ENCODE data around the gene MAPKAPK5. TPM values are rescaled to one million over a fixed set of nuclear protein-coding genes. Genes with fewer than 3 reads are reported as not detected.
"Not testable (repeated sequence)": the region's sequence is repeated elsewhere in the genome, so short reads cannot be mapped to it uniquely, and the experiment has no call there.

The MAPKAPK5 gene
- total RNA-seq, 4 donors from 2014 or later = 73.5 to 768 (median 90.1) TPM

DNA sequence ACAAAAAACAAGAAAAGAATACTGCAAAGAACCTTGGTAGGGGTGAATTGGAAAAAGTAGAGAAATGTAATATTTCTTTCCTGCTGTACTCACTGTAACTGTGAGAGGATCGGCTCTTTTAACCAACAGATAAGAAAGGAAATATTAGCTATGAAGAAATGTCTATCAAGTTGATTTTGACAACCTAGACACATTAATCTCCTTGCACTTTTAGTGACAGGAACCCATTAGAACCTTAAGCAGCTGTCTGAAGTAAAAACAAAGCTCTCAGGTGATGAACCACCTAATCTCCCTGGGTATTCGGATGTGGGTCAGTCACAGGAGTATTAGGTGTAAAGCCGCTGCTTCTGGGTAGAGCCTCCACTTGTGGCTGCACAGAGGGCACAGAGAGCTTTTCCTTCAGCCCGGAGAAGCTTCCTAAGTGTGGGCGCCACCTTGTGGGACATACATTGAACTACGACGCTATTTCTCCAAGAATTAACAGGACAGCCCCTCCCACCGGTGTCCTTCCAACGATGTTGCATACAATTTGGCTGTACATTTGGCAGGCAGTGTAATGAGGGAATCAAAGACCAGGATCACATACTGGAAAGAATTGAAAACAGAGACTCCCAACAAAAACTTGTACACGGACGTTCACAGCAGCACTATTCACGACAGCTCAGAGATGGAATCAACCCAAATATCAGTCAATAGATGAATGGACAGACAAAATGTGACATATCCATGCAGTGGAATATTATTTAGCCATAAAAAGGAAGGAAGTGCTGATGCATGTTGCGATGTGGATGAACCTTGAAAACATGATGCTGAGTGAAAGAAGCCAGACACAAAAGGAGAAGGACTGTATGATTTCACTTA lies 28.9 kb upstream of the MAPKAPK5 start:
- no peak overlapping the region for H3K4me3 ChIP-seq
- WGBS, 2 donors (ENCODE audit: low coverage in 1 of 2) = 21 to 37% methylated on average over 4 to 13 of the region's 13 CpGs
- peaks cover 0 to 13% (median 6%) of the 10 kb centered on the region in 4 donors for H3K4me1 ChIP-seq
- DNase-seq = peak; percentile 80
- TF ChIP-seq EP300 (IDR thresholded peaks at IDR 0.05; ENCODE audit: low read depth) = no peak
- TF ChIP-seq, protein P1, sequence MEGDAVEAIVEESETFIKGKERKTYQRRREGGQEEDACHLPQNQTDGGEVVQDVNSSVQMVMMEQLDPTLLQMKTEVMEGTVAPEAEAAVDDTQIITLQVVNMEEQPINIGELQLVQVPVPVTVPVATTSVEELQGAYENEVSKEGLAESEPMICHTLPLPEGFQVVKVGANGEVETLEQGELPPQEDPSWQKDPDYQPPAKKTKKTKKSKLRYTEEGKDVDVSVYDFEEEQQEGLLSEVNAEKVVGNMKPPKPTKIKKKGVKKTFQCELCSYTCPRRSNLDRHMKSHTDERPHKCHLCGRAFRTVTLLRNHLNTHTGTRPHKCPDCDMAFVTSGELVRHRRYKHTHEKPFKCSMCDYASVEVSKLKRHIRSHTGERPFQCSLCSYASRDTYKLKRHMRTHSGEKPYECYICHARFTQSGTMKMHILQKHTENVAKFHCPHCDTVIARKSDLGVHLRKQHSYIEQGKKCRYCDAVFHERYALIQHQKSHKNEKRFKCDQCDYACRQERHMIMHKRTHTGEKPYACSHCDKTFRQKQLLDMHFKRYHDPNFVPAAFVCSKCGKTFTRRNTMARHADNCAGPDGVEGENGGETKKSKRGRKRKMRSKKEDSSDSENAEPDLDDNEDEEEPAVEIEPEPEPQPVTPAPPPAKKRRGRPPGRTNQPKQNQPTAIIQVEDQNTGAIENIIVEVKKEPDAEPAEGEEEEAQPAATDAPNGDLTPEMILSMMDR (IDR thresholded peaks at IDR 0.05) = peak; percentile 69 to 90 (median 78)
- no peak for TF ChIP-seq POLR2A (IDR thresholded peaks at IDR 0.05)
- TF ChIP-seq POLR2AphosphoS5 (IDR thresholded peaks at IDR 0.05) = peak in 1 of 3 donors; percentile 68
- peak overlapping the region in 2 of 4 donors; percentile 10 to 28 for H3K27ac ChIP-seq
- H3K36me3 ChIP-seq = peaks cover 0 to 29% (median 13%) of the 10 kb centered on the region in 4 donors
- no peaks in the 10 kb centered on the region for H3K9me3 ChIP-seq
- intact Hi-C loops (cut with DNase I; ENCODE audit: low total_unique reads) (loop anchor here (5.0 kb wide), 1 partner anchor 61 kb away; no protein-coding TSS in a partner anchor), in situ Hi-C loops (cut with MboI; ENCODE audit: low pct_ligation_motif_present in 1 of 4, low pct_unique_long_range_greater_than_20kb in 1 of 4, low sequenced_read_pairs in 3 of 4) (no loop called here)
- H3K27me3 ChIP-seq = no peaks in the 10 kb centered on the region

DNA sequence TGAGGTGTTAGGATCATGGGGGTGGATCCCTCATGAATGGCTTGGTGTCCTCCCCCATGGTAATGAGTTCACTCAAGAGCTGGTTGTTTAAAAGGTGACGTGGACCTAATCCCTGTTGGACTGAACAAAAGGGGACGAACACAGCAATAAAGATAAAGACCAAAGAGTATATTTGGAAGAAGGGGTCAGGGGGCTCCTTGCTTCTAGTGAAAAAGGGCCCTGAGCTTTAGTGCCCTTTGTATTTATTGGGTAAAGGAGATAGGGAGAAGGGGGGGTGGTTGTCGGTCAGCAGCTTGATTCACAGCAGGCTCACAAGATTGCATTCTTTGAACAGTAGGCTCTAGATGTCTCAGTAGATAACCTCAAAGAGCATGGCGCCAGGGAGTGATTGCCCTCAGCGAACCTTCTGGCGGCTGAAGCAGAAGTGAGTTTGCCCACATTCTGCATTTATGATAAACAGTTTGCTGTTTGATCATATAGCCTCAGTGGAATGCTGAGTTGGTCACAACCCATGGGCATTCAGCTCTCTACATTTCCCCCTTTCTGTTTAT lies 25.9 kb upstream of the MAPKAPK5 start:
- peaks cover 5 to 27% (median 15%) of the 10 kb centered on the region in 4 donors for H3K4me1 ChIP-seq
- intact Hi-C loops (cut with DNase I; ENCODE audit: low total_unique reads) (no loop called here), in situ Hi-C loops (cut with MboI; ENCODE audit: low pct_ligation_motif_present in 1 of 4, low pct_unique_long_range_greater_than_20kb in 1 of 4, low sequenced_read_pairs in 3 of 4) (no loop called here)
- no peaks in the 10 kb centered on the region for H3K36me3 ChIP-seq
- H3K9me3 ChIP-seq = no peaks in the 10 kb centered on the region
- no peak for TF ChIP-seq POLR2AphosphoS5 (IDR thresholded peaks at IDR 0.05)
- TF ChIP-seq EP300 (IDR thresholded peaks at IDR 0.05; ENCODE audit: low read depth) = no peak
- no peak for TF ChIP-seq POLR2A (IDR thresholded peaks at IDR 0.05)
- TF ChIP-seq, protein P1 (IDR thresholded peaks at IDR 0.05) = no peak
- no peak for DNase-seq
- no peaks in the 10 kb centered on the region for H3K27me3 ChIP-seq
- no peak overlapping the region for H3K4me3 ChIP-seq
- WGBS, 2 donors (ENCODE audit: low coverage in 1 of 2) = 72 to 80% methylated on average over 4 to 6 of the region's 6 CpGs
- H3K27ac ChIP-seq = no peak overlapping the region

DNA sequence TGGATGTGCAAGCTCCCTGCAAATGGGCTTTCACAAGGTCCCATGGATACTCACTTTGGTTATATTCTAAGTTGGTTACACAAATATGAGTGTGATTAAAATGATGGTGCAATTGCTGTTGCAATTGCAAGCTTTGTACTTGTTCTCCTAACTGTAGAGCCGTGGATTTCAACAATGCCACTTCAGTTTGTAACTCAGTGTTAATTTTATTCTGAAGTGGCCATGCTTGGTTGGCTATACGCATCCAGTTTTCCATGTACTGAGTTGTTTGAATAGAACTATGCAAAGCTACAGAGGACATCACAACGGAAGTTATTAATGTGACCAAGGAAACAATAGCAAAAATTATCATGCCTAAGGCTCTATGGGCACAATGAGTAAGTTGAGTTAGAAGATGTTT lies 25.1 kb upstream of the MAPKAPK5 start:
- WGBS, 2 donors (ENCODE audit: low coverage in 1 of 2) = 88 to 100% methylated on average over 1 to 3 of the region's 3 CpGs

DNA sequence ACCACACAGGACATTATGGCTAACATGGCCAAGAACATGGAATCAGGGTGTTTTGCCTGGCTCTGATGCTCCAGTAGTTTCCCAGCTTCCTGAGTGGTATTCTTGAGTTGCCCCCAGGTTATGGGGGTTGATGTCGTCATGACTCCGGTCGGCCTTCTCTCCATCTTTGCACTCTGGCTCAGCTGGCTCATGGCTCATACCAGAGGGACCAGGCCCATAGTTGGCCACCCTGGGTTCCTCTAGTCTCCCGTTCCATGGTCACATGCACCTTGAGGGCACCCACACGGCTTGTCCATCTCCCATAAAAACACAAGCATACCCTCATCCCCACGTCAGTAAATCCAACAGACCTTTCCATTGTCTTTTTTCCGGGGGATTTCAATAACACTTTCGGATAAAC lies 23.7 kb upstream of the MAPKAPK5 start:
- H3K4me3 ChIP-seq = no peak overlapping the region
- TF ChIP-seq POLR2AphosphoS5 (IDR thresholded peaks at IDR 0.05) = no peak
- no peak for TF ChIP-seq POLR2A (IDR thresholded peaks at IDR 0.05)
- TF ChIP-seq, protein P1 (IDR thresholded peaks at IDR 0.05) = no peak
- no peak for TF ChIP-seq EP300 (IDR thresholded peaks at IDR 0.05; ENCODE audit: low read depth)
- H3K36me3 ChIP-seq = no peaks in the 10 kb centered on the region
- no peaks in the 10 kb centered on the region for H3K9me3 ChIP-seq
- in situ Hi-C loops (cut with MboI; ENCODE audit: low pct_ligation_motif_present in 1 of 4, low pct_unique_long_range_greater_than_20kb in 1 of 4, low sequenced_read_pairs in 3 of 4) (no loop called here), intact Hi-C loops (cut with DNase I; ENCODE audit: low total_unique reads) (no loop called here)
- no peak for DNase-seq
- WGBS, 2 donors (ENCODE audit: low coverage in 1 of 2) = 86 to 94% methylated on average over 5 to 8 of the region's 8 CpGs
- H3K4me1 ChIP-seq = peaks cover 5 to 32% (median 16%) of the 10 kb centered on the region in 4 donors
- H3K27ac ChIP-seq = peak overlapping the region; percentile 71 to 82 (median 73)
- H3K27me3 ChIP-seq = no peaks in the 10 kb centered on the region

More for the DNA sequence above, 25.1 kb upstream of the MAPKAPK5 start:
- H3K9me3 ChIP-seq; H3K36me3 ChIP-seq; in situ Hi-C loops (cut with MboI; ENCODE audit: low pct_ligation_motif_present in 1 of 4, low pct_unique_long_range_greater_than_20kb in 1 of 4, low sequenced_read_pairs in 3 of 4); H3K27me3 ChIP-seq; H3K27ac ChIP-seq; intact Hi-C loops (cut with DNase I; ENCODE audit: low total_unique reads); DNase-seq; H3K4me3 ChIP-seq: not testable (repeated sequence)
- H3K4me1 ChIP-seq = peaks cover 5 to 30% (median 15%) of the 10 kb centered on the region in 4 donors

Data from transverse colon (tissue), 4 donors.